Neural cell (in vitro differentiated cells): ENCODE data around the gene PIP4K2A. TPM values are rescaled to one million over a fixed set of nuclear protein-coding genes. Genes with fewer than 3 reads are reported as not detected.
"Not testable (repeated sequence)": the region's sequence is repeated elsewhere in the genome, so short reads cannot be mapped to it uniquely, and the experiment has no call there.

Experiments
- H2AFZ ChIP-seq: fragments of 200-600, 300-800 bp; sonication (generic), shearing (Covaris generic); 2 replicates; pipeline ENCODE4 v1.6.0; 2014; ENCODE audit warnings: low read depth, mild to moderate bottlenecking, antibody characterized with exemption, low read length, moderate library complexity
- H3F3A ChIP-seq: fragments of 200-600 bp; shearing (Covaris generic); 2 replicates; pipeline ENCODE4 v1.6.1; 2016; ENCODE audit warnings: mild to moderate bottlenecking, moderate library complexity, mixed read lengths, antibody characterized with exemption, low read length; ENCODE audit not compliant: insufficient read depth, poor library complexity, severe bottlenecking
- H3K27ac ChIP-seq: fragments of 200-600, 300-800 bp; sonication (generic), shearing (Covaris generic); 2 replicates; pipeline ENCODE4 v1.5.1; 2014; ENCODE audit warnings: mild to moderate bottlenecking, low read length, moderate library complexity
- H3K27me3 ChIP-seq: fragments of 300-800, 200-600 bp; sonication (generic), shearing (Covaris generic); 2 replicates; pipeline ENCODE4 v1.6.0; 2014; ENCODE audit warnings: mild to moderate bottlenecking, low read depth, low read length, moderate library complexity; ENCODE audit not compliant: insufficient read depth
- H3K36me3 ChIP-seq: fragments of 300-800, 200-600 bp; sonication (generic), shearing (Covaris generic); 2 replicates; pipeline ENCODE4 v1.5.1; 2014; ENCODE audit warnings: mild to moderate bottlenecking, antibody characterized with exemption, low read length, moderate library complexity; ENCODE audit not compliant: insufficient read depth
- H3K4me2 ChIP-seq: fragments of 300-800, 200-600 bp; sonication (generic), shearing (Covaris generic); 2 replicates; pipeline ENCODE4 v1.6.0; 2014; ENCODE audit warnings: mild to moderate bottlenecking, low read length
- H3K4me3 ChIP-seq: fragments of 300-800, 200-600 bp; sonication (generic), shearing (Covaris generic); 2 replicates; pipeline ENCODE4 v1.5.1; 2014; ENCODE audit warnings: mild to moderate bottlenecking, low read length, moderate library complexity
- H3K79me2 ChIP-seq: fragments of 200-600 bp; shearing (Covaris generic); replicated peaks from 2 replicates; pipeline ENCODE4 v1.6.0; 2014; ENCODE audit warnings: mild to moderate bottlenecking, low read length, moderate library complexity; ENCODE audit not compliant: insufficient read depth
- H3K9ac ChIP-seq: fragments of 300-800, 200-600 bp; sonication (generic), shearing (Covaris generic); 2 replicates; pipeline ENCODE4 v1.6.1; 2016; ENCODE audit warnings: mild to moderate bottlenecking, low read length, mixed read lengths
- H3K9me2 ChIP-seq: fragments of 200-600 bp; shearing (Covaris generic); 2 replicates; pipeline ENCODE4 v1.6.1; 2016; ENCODE audit warnings: mild to moderate bottlenecking, low read length, mixed read lengths; ENCODE audit not compliant: insufficient read depth
- H3K9me3 ChIP-seq: fragments of 200-600, 300-800 bp; sonication (generic), shearing (Covaris generic); 2 replicates; pipeline ENCODE4 v1.6.1; 2016; ENCODE audit warnings: mild to moderate bottlenecking, mixed run types, low read length, moderate library complexity, mixed read lengths
- H4K20me1 ChIP-seq: fragments of 200-600 bp; shearing (Covaris generic); 2 replicates; pipeline ENCODE4 v1.6.1; 2016; ENCODE audit warnings: mild to moderate bottlenecking, mixed run types; ENCODE audit not compliant: insufficient read depth
- EP300 ChIP-seq: fragments of 450-650 bp; conservative IDR thresholded peaks from 2 replicates; pipeline ENCODE4 v1.6.1; 2014; ENCODE audit warnings: antibody characterized with exemption, mild to moderate bottlenecking, moderate library complexity; ENCODE audit not compliant: poor library complexity, severe bottlenecking
- POLR2AphosphoS5 ChIP-seq: IDR thresholded peaks from 2 replicates; pipeline ENCODE4 v1.6.1; 2012
- RAD21 ChIP-seq: fragments of 450-650 bp; conservative IDR thresholded peaks from 2 replicates; pipeline ENCODE4 v1.6.1; 2014; ENCODE audit warnings: antibody characterized with exemption, mild to moderate bottlenecking, moderate library complexity
- SMC3 ChIP-seq: fragments of 450-650 bp; conservative IDR thresholded peaks from 2 replicates; pipeline ENCODE4 v1.6.1; 2014; ENCODE audit warnings: antibody characterized with exemption, mild to moderate bottlenecking, moderate library complexity; ENCODE audit not compliant: poor library complexity
- polyA plus RNA-seq: library from polyadenylated mRNA; depleted of rRNA; stranded (reverse); fragments of >200 nt; gene quantifications from 2 replicates; pipeline ENCODE4 v1.2.3, GENCODE V29; 2014
- TF ChIP-seq, protein P1 (sequence below): IDR thresholded peaks from 2 replicates; pipeline ENCODE4 v1.6.1; 2012; ENCODE audit warnings: borderline replicate concordance
- TF ChIP-seq, protein P2 (sequence below): fragments of 450-650 bp; IDR thresholded peaks from 2 replicates; pipeline ENCODE4 v1.5.1; 2014; ENCODE audit warnings: antibody characterized with exemption, mild to moderate bottlenecking, moderate library complexity; ENCODE audit not compliant: poor library complexity, severe bottlenecking

Gene PIP4K2A
- polyA plus RNA-seq, 1 donor from 2014 or later, result 12.6 TPM

DNA sequence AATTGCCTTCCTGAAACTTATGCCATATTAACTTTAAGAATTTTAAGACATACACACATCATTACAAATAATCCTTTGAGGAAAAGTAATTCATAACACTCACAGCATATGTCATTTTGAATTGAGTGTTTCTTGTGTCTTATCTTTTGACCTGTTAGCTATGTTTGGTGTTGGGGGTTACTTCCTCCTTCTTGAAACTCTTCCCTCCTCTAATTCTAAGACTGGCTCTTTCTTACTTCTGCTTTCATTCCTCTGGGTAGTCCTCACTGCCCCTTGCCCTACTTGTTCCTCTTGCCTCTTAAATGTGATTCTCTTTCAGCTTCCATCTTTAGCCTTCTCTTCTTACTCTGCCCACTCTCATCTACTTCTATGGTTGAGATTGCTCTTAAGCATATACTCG, 28.3 kb upstream of the PIP4K2A start:
- Histone ChIP-seq H3K9me2 (no peaks in the 10 kb centered on the region), H4K20me1 (no peaks in the 10 kb centered on the region), H3K36me3 (no peaks in the 10 kb centered on the region)

DNA sequence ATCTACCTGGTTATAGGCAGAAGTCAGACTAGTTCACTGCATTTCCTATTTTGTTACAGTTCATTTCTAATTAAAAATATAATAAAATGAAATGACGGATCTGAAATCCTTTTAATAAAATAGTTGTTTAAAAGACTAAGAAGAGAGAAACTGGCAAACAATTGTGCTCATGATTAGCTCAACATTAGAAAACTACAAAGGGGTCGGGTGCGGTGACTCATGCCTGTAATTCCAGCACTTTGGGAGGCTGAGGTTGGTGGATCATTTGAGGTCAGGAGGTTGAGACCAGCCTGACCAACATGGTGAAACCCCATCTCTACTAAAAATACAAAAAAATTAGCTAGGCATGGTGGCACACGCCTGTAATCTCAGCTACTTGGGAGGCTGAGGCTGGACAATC, 27.3 kb upstream of the PIP4K2A start:
- H3K9me3 ChIP-seq, H3K4me2 ChIP-seq, H3K79me2 ChIP-seq, H3F3A ChIP-seq, H2AFZ ChIP-seq, H3K27me3 ChIP-seq, H3K4me3 ChIP-seq, H3K9me2 ChIP-seq, H3K36me3 ChIP-seq, H3K27ac ChIP-seq, H3K9ac ChIP-seq, H4K20me1 ChIP-seq: not testable (repeated sequence)

More for the DNA sequence above, 28.3 kb upstream of the PIP4K2A start:
- no peak for TF ChIP-seq EP300
- TF ChIP-seq, protein P1, sequence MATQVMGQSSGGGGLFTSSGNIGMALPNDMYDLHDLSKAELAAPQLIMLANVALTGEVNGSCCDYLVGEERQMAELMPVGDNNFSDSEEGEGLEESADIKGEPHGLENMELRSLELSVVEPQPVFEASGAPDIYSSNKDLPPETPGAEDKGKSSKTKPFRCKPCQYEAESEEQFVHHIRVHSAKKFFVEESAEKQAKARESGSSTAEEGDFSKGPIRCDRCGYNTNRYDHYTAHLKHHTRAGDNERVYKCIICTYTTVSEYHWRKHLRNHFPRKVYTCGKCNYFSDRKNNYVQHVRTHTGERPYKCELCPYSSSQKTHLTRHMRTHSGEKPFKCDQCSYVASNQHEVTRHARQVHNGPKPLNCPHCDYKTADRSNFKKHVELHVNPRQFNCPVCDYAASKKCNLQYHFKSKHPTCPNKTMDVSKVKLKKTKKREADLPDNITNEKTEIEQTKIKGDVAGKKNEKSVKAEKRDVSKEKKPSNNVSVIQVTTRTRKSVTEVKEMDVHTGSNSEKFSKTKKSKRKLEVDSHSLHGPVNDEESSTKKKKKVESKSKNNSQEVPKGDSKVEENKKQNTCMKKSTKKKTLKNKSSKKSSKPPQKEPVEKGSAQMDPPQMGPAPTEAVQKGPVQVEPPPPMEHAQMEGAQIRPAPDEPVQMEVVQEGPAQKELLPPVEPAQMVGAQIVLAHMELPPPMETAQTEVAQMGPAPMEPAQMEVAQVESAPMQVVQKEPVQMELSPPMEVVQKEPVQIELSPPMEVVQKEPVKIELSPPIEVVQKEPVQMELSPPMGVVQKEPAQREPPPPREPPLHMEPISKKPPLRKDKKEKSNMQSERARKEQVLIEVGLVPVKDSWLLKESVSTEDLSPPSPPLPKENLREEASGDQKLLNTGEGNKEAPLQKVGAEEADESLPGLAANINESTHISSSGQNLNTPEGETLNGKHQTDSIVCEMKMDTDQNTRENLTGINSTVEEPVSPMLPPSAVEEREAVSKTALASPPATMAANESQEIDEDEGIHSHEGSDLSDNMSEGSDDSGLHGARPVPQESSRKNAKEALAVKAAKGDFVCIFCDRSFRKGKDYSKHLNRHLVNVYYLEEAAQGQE, result no peak
- no peak overlapping the region for H2AFZ ChIP-seq
- no peaks in the 10 kb centered on the region for H3K79me2 ChIP-seq
- H3K27ac ChIP-seq, result no peak overlapping the region
- no peaks in the 10 kb centered on the region for H3K27me3 ChIP-seq
- H3K9me3 ChIP-seq, result no peaks in the 10 kb centered on the region
- no peak overlapping the region for H3K9ac ChIP-seq
- H3K4me2 ChIP-seq, result no peak overlapping the region
- H3F3A ChIP-seq, result no peaks in the 10 kb centered on the region
- H3K4me3 ChIP-seq, result no peak overlapping the region

DNA sequence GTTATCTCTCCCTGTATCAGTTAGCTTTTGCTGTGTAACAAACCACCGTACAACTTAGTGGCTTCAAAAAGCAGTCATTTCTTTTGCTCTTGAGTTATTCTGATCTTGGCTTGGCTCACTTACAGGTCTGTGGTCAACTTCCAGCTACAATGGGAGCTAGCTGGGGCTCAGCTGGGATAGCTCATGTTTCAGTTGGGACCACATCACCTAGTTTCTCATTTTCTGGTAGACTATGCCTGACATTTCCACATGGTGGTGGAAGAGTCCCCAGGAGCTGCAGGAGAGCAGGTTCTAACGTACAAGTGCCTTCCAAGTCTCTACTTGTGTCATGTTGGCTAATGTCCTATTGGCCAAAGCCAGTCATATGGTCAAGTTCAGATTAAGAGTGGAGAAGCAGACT, 25.8 kb upstream of the PIP4K2A start:
- Histone ChIP-seq H3K4me3 (no peak overlapping the region), H3K27me3 (no peaks in the 10 kb centered on the region), H3K9ac (no peak overlapping the region), H3K79me2 (no peaks in the 10 kb centered on the region), H3K36me3 (no peaks in the 10 kb centered on the region), H2AFZ (no peak overlapping the region), H3F3A (no peaks in the 10 kb centered on the region), H3K4me2 (no peak overlapping the region), H3K27ac (no peak overlapping the region), H3K9me3 (no peaks in the 10 kb centered on the region), H3K9me2 (no peaks in the 10 kb centered on the region), H4K20me1 (no peaks in the 10 kb centered on the region)
- TF ChIP-seq RAD21 (no peak), POLR2AphosphoS5 (no peak), SMC3 (no peak)
- TF ChIP-seq, protein P2, sequence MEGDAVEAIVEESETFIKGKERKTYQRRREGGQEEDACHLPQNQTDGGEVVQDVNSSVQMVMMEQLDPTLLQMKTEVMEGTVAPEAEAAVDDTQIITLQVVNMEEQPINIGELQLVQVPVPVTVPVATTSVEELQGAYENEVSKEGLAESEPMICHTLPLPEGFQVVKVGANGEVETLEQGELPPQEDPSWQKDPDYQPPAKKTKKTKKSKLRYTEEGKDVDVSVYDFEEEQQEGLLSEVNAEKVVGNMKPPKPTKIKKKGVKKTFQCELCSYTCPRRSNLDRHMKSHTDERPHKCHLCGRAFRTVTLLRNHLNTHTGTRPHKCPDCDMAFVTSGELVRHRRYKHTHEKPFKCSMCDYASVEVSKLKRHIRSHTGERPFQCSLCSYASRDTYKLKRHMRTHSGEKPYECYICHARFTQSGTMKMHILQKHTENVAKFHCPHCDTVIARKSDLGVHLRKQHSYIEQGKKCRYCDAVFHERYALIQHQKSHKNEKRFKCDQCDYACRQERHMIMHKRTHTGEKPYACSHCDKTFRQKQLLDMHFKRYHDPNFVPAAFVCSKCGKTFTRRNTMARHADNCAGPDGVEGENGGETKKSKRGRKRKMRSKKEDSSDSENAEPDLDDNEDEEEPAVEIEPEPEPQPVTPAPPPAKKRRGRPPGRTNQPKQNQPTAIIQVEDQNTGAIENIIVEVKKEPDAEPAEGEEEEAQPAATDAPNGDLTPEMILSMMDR, result no peak
